K562 (cell line): Measurements from ENCODE around the gene NFAM1. TPM values are rescaled to one million over a fixed set of nuclear protein-coding genes. Genes with fewer than 3 reads are reported as not detected.

Source experiments
- CAMTA2 ChIP-seq: fragments of 250-450 bp; sonication (Bioruptor Pico); conservative IDR thresholded peaks from 2 replicates; pipeline ENCODE4 v1.5.1; 2022
- CBX3 ChIP-seq, 2 experiments: IDR thresholded peaks; 1 replicate in 1 of 2; 2 replicates in 1 of 2; pipeline ENCODE4 v1.6.1; 2012; ENCODE audit warnings: inconsistent platforms in 2 of 2, low read length in 2 of 2, borderline replicate concordance in 1 of 2, control low read depth in 1 of 2
- CTCFL ChIP-seq: IDR thresholded peaks from 2 replicates; pipeline ENCODE4 v1.6.1; 2011; ENCODE audit warnings: borderline replicate concordance, low read depth, mild to moderate bottlenecking, moderate library complexity, low read length; ENCODE audit not compliant: insufficient read depth, poor library complexity, severe bottlenecking
- FOSL1 ChIP-seq: fragments of 200-800 bp; sonication (Bioruptor generic); conservative IDR thresholded peaks from 2 replicates; pipeline ENCODE4 v1.6.1; 2016; ENCODE audit warnings: missing genetic modification characterization, missing compliant biosample characterization
- GABPB2 ChIP-seq: fragments of 250-450 bp; sonication (Bioruptor Pico); conservative IDR thresholded peaks from 2 replicates; pipeline ENCODE4 v1.5.1; 2021; ENCODE audit warnings: mild to moderate bottlenecking
- MCM3 ChIP-seq: fragments of 450-650 bp; IDR thresholded peaks from 2 replicates; pipeline ENCODE4 v1.6.1; 2016
- PCBP1 ChIP-seq: fragments of 200-400 bp; formaldehyde crosslinking; IDR thresholded peaks from 2 replicates; pipeline ENCODE4 v1.6.1; 2018; ENCODE audit warnings: mild to moderate bottlenecking, low read depth, low read length; ENCODE audit not compliant: poor library complexity, severe bottlenecking
- PHB2 ChIP-seq: fragments of 450-650 bp; IDR thresholded peaks from 2 replicates; pipeline ENCODE4 v1.6.1; 2017; ENCODE audit warnings: low read depth
- PTRF ChIP-seq: fragments of 450-650 bp; IDR thresholded peaks from 2 replicates; pipeline ENCODE4 v1.6.1; 2016; ENCODE audit warnings: mild to moderate bottlenecking, missing genetic modification characterization, missing compliant biosample characterization
- SIX5 ChIP-seq, 2 experiments: IDR thresholded peaks; 2 replicates each; pipeline ENCODE4 v1.6.1; 2011; ENCODE audit warnings: low read length in 2 of 2, borderline replicate concordance in 1 of 2, low read depth in 1 of 2, mild to moderate bottlenecking in 1 of 2, moderate library complexity in 1 of 2; ENCODE audit not compliant: insufficient read depth in 1 of 2
- SNRNP70 ChIP-seq: fragments of 200-400 bp; formaldehyde crosslinking; optimal IDR thresholded peaks from 2 replicates; pipeline ENCODE3; 2017; ENCODE audit warnings: low read depth, low read length
- SOX6 ChIP-seq: fragments of 450-650 bp; IDR thresholded peaks from 2 replicates; pipeline ENCODE4 v1.6.1; 2014; ENCODE audit warnings: mild to moderate bottlenecking
- TCF3 ChIP-seq: sonication (generic); formaldehyde crosslinking; IDR thresholded peaks from 2 replicates; pipeline ENCODE4 v1.4.0; 2020; ENCODE audit warnings: mild to moderate bottlenecking, missing genetic modification reagents
- ZNF121 ChIP-seq: sonication (generic); formaldehyde crosslinking; conservative IDR thresholded peaks from 2 replicates; pipeline ENCODE4 v1.8.0; 2022; ENCODE audit warnings: missing genetic modification reagents
- ZNF586 ChIP-seq: fragments of 450-650 bp; formaldehyde crosslinking; conservative IDR thresholded peaks from 2 replicates; pipeline ENCODE4 v1.4.0; 2020; ENCODE audit warnings: mild to moderate bottlenecking, moderate library complexity
- ZNF766 ChIP-seq: fragments of 200-800 bp; sonication (Bioruptor generic); conservative IDR thresholded peaks from 2 replicates; pipeline ENCODE4 v1.6.1; 2016; ENCODE audit warnings: missing genetic modification characterization, missing compliant biosample characterization
- polyA plus RNA-seq, 8 experiments: library from polyadenylated mRNA; depleted of rRNA in 4 of 8; stranded (reverse) in 5 of 8; unstranded in 3 of 8; fragments of >200 nt; fragmentation: Nextera tagmentation in 2 of 8; fragmentation: Illumina TruSeq in 1 of 8; extraction: Ambion mirVana in 2 of 8; extraction: Trizol in 1 of 8; gene quantifications; 2 replicates each; pipeline versions ENCODE4 v1.2.1 to v1.2.3, GENCODE V29; 2011 to 2014; ENCODE audit warnings: inconsistent platforms in 1 of 8, missing spikeins in 1 of 8
- total RNA-seq, 7 experiments: library from RNA; depleted of rRNA in 6 of 7; stranded (reverse); fragments of >200 nt in 6 of 7; fragmentation: Illumina TruSeq in 2 of 7; extraction: Trizol in 2 of 7; gene quantifications; 2 replicates each; pipeline versions ENCODE4 v1.2.1 to v1.2.3, GENCODE V29; 2011 to 2021; ENCODE audit warnings: low replicate concordance in 1 of 7
- TF ChIP-seq, protein P1 (sequence below): IDR thresholded peaks from 3 replicates; pipeline ENCODE4 v1.6.1; 2011; ENCODE audit warnings: borderline replicate concordance, mild to moderate bottlenecking, moderate library complexity; ENCODE audit not compliant: insufficient read length; ENCODE audit errors: extremely low read depth
- TF ChIP-seq, protein P2 (sequence below): sonication (generic); formaldehyde crosslinking; IDR thresholded peaks from 2 replicates; pipeline ENCODE4 v1.8.0; 2022; ENCODE audit warnings: mild to moderate bottlenecking, missing genetic modification reagents
- TF ChIP-seq, protein P3 (sequence below): sonication (generic); formaldehyde crosslinking; IDR thresholded peaks from 2 replicates; pipeline ENCODE4 v1.5.0; 2020; ENCODE audit warnings: missing genetic modification reagents
- TF ChIP-seq, protein P4 (sequence below): fragments of 200-800 bp; sonication (Bioruptor generic); IDR thresholded peaks from 2 replicates; pipeline ENCODE4 v1.6.1; 2017; ENCODE audit warnings: missing genetic modification characterization, missing compliant biosample characterization

NFAM1 gene
- total and polyA plus RNA-seq, 9 of the 15 experiments (the other 6 are each of a cell fraction or from before 2014, with no cell fraction given), result 0.01 to 0.18 (median 0.03) TPM; not detected in 5

DNA sequence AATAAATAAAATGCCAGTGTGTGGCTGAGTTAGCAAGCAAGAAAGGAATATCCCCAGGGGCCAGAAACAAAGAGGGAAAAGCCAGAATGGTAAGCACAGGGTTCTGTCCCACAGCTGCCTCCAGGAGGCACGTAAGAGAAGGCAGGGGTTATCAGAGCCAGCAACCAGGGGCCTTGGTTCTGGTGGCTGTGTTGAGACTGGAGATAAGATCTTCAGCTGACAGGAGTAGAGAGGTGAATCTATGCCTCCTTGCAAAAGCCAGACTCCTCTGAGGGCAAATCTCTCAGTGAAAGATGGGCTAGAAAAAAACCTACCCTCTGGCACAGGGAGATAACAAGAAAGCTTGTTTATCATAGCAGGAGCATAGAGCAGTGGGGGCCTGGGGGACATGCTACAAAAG is 29.8 kb upstream of the NFAM1 start (continued):
- TF ChIP-seq, protein P1, sequence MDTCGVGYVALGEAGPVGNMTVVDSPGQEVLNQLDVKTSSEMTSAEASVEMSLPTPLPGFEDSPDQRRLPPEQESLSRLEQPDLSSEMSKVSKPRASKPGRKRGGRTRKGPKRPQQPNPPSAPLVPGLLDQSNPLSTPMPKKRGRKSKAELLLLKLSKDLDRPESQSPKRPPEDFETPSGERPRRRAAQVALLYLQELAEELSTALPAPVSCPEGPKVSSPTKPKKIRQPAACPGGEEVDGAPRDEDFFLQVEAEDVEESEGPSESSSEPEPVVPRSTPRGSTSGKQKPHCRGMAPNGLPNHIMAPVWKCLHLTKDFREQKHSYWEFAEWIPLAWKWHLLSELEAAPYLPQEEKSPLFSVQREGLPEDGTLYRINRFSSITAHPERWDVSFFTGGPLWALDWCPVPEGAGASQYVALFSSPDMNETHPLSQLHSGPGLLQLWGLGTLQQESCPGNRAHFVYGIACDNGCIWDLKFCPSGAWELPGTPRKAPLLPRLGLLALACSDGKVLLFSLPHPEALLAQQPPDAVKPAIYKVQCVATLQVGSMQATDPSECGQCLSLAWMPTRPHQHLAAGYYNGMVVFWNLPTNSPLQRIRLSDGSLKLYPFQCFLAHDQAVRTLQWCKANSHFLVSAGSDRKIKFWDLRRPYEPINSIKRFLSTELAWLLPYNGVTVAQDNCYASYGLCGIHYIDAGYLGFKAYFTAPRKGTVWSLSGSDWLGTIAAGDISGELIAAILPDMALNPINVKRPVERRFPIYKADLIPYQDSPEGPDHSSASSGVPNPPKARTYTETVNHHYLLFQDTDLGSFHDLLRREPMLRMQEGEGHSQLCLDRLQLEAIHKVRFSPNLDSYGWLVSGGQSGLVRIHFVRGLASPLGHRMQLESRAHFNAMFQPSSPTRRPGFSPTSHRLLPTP, result no peak
- TF ChIP-seq, protein P2, sequence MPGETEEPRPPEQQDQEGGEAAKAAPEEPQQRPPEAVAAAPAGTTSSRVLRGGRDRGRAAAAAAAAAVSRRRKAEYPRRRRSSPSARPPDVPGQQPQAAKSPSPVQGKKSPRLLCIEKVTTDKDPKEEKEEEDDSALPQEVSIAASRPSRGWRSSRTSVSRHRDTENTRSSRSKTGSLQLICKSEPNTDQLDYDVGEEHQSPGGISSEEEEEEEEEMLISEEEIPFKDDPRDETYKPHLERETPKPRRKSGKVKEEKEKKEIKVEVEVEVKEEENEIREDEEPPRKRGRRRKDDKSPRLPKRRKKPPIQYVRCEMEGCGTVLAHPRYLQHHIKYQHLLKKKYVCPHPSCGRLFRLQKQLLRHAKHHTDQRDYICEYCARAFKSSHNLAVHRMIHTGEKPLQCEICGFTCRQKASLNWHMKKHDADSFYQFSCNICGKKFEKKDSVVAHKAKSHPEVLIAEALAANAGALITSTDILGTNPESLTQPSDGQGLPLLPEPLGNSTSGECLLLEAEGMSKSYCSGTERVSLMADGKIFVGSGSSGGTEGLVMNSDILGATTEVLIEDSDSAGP (CRISPR knock-in tag), result no peak
- no peak for TF ChIP-seq CAMTA2 (CRISPR knock-in tag)
- peak; percentile 86 for TF ChIP-seq SOX6
- no peak for TF ChIP-seq PTRF
- peak; percentile 71 for TF ChIP-seq ZNF766 (CRISPR knock-in tag)
- TF ChIP-seq FOSL1, result peak; percentile 40; the same call in 1 of the 2 replicates
- no peak for TF ChIP-seq SIX5 (IDR thresholded peaks at IDR 0.05; ENCODE audit: borderline replicate concordance in 1 of 2, insufficient read depth in 1 of 2, low read depth in 1 of 2, low read length in 2 of 2)
- no peak for TF ChIP-seq ZNF121 (CRISPR knock-in tag)
- TF ChIP-seq, protein P3, sequence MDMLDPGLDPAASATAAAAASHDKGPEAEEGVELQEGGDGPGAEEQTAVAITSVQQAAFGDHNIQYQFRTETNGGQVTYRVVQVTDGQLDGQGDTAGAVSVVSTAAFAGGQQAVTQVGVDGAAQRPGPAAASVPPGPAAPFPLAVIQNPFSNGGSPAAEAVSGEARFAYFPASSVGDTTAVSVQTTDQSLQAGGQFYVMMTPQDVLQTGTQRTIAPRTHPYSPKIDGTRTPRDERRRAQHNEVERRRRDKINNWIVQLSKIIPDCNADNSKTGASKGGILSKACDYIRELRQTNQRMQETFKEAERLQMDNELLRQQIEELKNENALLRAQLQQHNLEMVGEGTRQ (CRISPR knock-in tag), result no peak
- TF ChIP-seq CBX3 (IDR thresholded peaks at IDR 0.05; ENCODE audit: borderline replicate concordance in 1 of 2, low read length in 2 of 2), result no peak
- peak; percentile 91 for TF ChIP-seq TCF3 (CRISPR knock-in tag)
- no peak for TF ChIP-seq PCBP1
- peak; percentile 83 for TF ChIP-seq PHB2
- no peak for TF ChIP-seq CTCFL
- TF ChIP-seq GABPB2 (CRISPR knock-in tag), result no peak
- no peak for TF ChIP-seq SNRNP70
- no peak for TF ChIP-seq MCM3
- TF ChIP-seq, protein P4, sequence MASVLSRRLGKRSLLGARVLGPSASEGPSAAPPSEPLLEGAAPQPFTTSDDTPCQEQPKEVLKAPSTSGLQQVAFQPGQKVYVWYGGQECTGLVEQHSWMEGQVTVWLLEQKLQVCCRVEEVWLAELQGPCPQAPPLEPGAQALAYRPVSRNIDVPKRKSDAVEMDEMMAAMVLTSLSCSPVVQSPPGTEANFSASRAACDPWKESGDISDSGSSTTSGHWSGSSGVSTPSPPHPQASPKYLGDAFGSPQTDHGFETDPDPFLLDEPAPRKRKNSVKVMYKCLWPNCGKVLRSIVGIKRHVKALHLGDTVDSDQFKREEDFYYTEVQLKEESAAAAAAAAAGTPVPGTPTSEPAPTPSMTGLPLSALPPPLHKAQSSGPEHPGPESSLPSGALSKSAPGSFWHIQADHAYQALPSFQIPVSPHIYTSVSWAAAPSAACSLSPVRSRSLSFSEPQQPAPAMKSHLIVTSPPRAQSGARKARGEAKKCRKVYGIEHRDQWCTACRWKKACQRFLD (CRISPR knock-in tag), result 0 out of 2 replicates have a peak, but pooled peaks have one; percentile 49
- TF ChIP-seq ZNF586, result no peak
